CD14-positive monocyte (primary cell): ENCODE data around the gene HMCN2. TPM values are rescaled to one million over a fixed set of nuclear protein-coding genes. Genes with fewer than 3 reads are reported as not detected.

Experiments
- DNase-seq, 3 donors: peaks; one replicate each; pipeline ENCODE4 v3.0.0-alpha.2; 2011 to 2022
- H2AFZ ChIP-seq: 2 replicates; pipeline ENCODE4 v1.6.0; 2012; ENCODE audit warnings: mild to moderate bottlenecking, low read depth, low read length, inconsistent platforms; ENCODE audit not compliant: insufficient read depth, poor library complexity, severe bottlenecking
- H3K27ac ChIP-seq, 2 donors: 1 replicate in 1 of 2; 2 replicates in 1 of 2; pipeline ENCODE4 v1.5.1; 2012 to 2013; ENCODE audit warnings: low read length in 2 of 2, control low read depth in 1 of 2, inconsistent platforms in 1 of 2, low read depth in 1 of 2, mild to moderate bottlenecking in 1 of 2
- H3K27me3 ChIP-seq, 2 donors: one replicate each; pipeline versions ENCODE4 v1.6.0 to v1.6.1; 2011 to 2013; ENCODE audit warnings: low read length in 2 of 2; ENCODE audit not compliant: control insufficient read depth in 2 of 2, insufficient read depth in 2 of 2
- H3K36me3 ChIP-seq, 2 donors: replicated peaks in 1 of 2; 1 replicate in 1 of 2; 2 replicates in 1 of 2; pipeline versions ENCODE4 v1.5.1 to v1.6.1; 2012 to 2013; ENCODE audit warnings: low read length in 2 of 2, control low read depth in 1 of 2, inconsistent platforms in 1 of 2, mild to moderate bottlenecking in 1 of 2; ENCODE audit not compliant: insufficient read depth in 2 of 2, control insufficient read depth in 1 of 2
- H3K4me1 ChIP-seq, 2 donors: 1 replicate in 1 of 2; 2 replicates in 1 of 2; pipeline versions ENCODE4 v1.5.1 to v1.6.1; 2012 to 2013; ENCODE audit warnings: low read length in 2 of 2, control low read depth in 1 of 2, inconsistent platforms in 1 of 2, mild to moderate bottlenecking in 1 of 2, moderate library complexity in 1 of 2; ENCODE audit not compliant: insufficient read depth in 2 of 2, control insufficient read depth in 1 of 2
- H3K4me2 ChIP-seq: replicated peaks from 2 replicates; pipeline ENCODE3; 2012; ENCODE audit warnings: low read length, moderate library complexity, mild to moderate bottlenecking; ENCODE audit not compliant: poor library complexity, severe bottlenecking; ENCODE audit errors: extremely low read depth
- H3K4me3 ChIP-seq, 3 experiments: fragments of 200-600 bp in 1 of 3; sonication (generic) in 1 of 3; replicated peaks in 1 of 3; 1 replicate in 2 of 3; 2 replicates in 1 of 3; pipeline ENCODE4 v1.5.1; 2011 to 2013; ENCODE audit warnings: low read length in 3 of 3, mild to moderate bottlenecking in 3 of 3, control low read depth in 2 of 3, low read depth in 2 of 3, inconsistent platforms in 1 of 3, moderate library complexity in 1 of 3
- H3K79me2 ChIP-seq: 2 replicates; pipeline ENCODE4 v1.6.0; 2012; ENCODE audit warnings: mild to moderate bottlenecking, control low read depth, inconsistent platforms, low read length, moderate library complexity; ENCODE audit not compliant: insufficient read depth
- H3K9ac ChIP-seq: 2 replicates; pipeline ENCODE4 v1.6.0; 2017; ENCODE audit warnings: low read length, mild to moderate bottlenecking; ENCODE audit not compliant: insufficient read depth, poor library complexity, severe bottlenecking
- H3K9me3 ChIP-seq, 2 donors: replicated peaks in 1 of 2; 1 replicate in 1 of 2; 2 replicates in 1 of 2; pipeline versions ENCODE4 v1.5.1 to v1.6.1; 2012 to 2013; ENCODE audit warnings: low read length in 2 of 2, control low read depth in 1 of 2; ENCODE audit not compliant: control insufficient read depth in 1 of 2, insufficient read depth in 1 of 2
- H4K20me1 ChIP-seq: 2 replicates; pipeline ENCODE4 v1.6.0; 2012; ENCODE audit warnings: mild to moderate bottlenecking, low read length, control low read depth, moderate library complexity; ENCODE audit not compliant: insufficient read depth
- H3K27ac Mint-ChIP-seq, 7 donors: one replicate each; pipeline ENCODE4 v1.8.0; 2020; ENCODE audit warnings: mild to moderate bottlenecking in 7 of 7, mixed read lengths in 7 of 7, moderate library complexity in 6 of 7, inconsistent platforms in 2 of 7
- H3K27me3 Mint-ChIP-seq, 3 donors: one replicate each; pipeline ENCODE4 v1.8.0; 2021 to 2022; ENCODE audit warnings: low read depth in 3 of 3, mild to moderate bottlenecking in 3 of 3, mixed read lengths in 3 of 3, moderate library complexity in 3 of 3, inconsistent platforms in 1 of 3
- H3K36me3 Mint-ChIP-seq, 2 donors: one replicate each; pipeline ENCODE4 v1.8.0; 2020; ENCODE audit warnings: mixed read lengths in 2 of 2, inconsistent platforms in 1 of 2, mild to moderate bottlenecking in 1 of 2
- H3K4me1 Mint-ChIP-seq: one replicate; pipeline ENCODE4 v1.8.0; 2020; ENCODE audit warnings: mild to moderate bottlenecking, mixed read lengths
- H3K4me3 Mint-ChIP-seq, 2 donors: one replicate each; pipeline ENCODE4 v1.8.0; 2020; ENCODE audit warnings: mild to moderate bottlenecking in 2 of 2, mixed read lengths in 2 of 2, moderate library complexity in 1 of 2
- H3K9me3 Mint-ChIP-seq, 7 donors: one replicate each; pipeline ENCODE4 v1.8.0; 2020 to 2022; ENCODE audit warnings: mixed read lengths in 7 of 7, mild to moderate bottlenecking in 6 of 7, moderate library complexity in 6 of 7, inconsistent platforms in 2 of 7
- CTCF ChIP-seq: fragments of 200-600 bp; IDR thresholded peaks from one replicate; pipeline ENCODE4 v1.8.0; 2022; ENCODE audit warnings: antibody characterized with exemption, mild to moderate bottlenecking
- WGBS: methylation state at CpG from one replicate; pipeline ENCODE4 v1.1.5; 2013; ENCODE audit warnings: missing lambda C conversion rate; ENCODE audit not compliant: insufficient coverage; 5-methylcytosine and 5-hydroxymethylcytosine counted together
- intact Hi-C, 2 donors: fragments of 100-400 bp; cut with micrococcal nuclease; formaldehyde crosslinking; loops; one replicate each; pipeline versions ENCODE4 v1.15.0 to v1.15.1; 2023
- polyA plus RNA-seq, 3 donors: library from polyadenylated mRNA; depleted of rRNA in 1 of 3; unstranded in 2 of 3; stranded (reverse) in 1 of 3; fragments of 300-500 nt in 2 of 3; fragments of >200 nt in 1 of 3; fragmentation: Illumina TruSeq in 2 of 3; gene quantifications; 1 replicate in 2 of 3; 2 replicates in 1 of 3; pipeline ENCODE4 v1.2.3, GENCODE V29; 2012 to 2021

HMCN2 gene
- polyA plus RNA-seq, 3 donors: not detected

GRCh38 chr9:130402243-130402642 lies 136.7 kb downstream of the HMCN2 start:
- DNase-seq: no peak
- Mint-ChIP-seq H3K36me3 (no peaks in the 10 kb centered on the region), H3K4me3 (no peak overlapping the region), H3K27ac (peak overlapping the region in 1 of 7 donors; percentile 5), H3K4me1 (no peaks in the 10 kb centered on the region), H3K27me3 (peaks cover 5 to 6% (median 5%) of the 10 kb centered on the region in 3 donors), H3K9me3 (no peaks in the 10 kb centered on the region)
- Histone ChIP-seq H3K9me3 (no peaks in the 10 kb centered on the region), H2AFZ (no peak overlapping the region), H3K36me3 (no peaks in the 10 kb centered on the region), H3K27me3 (no peaks in the 10 kb centered on the region), H3K4me2 (no peak overlapping the region), H3K4me3 (no peak overlapping the region), H3K79me2 (no peaks in the 10 kb centered on the region), H3K27ac (no peak overlapping the region), H3K4me1 (no peaks in the 10 kb centered on the region), H3K9ac (no peak overlapping the region), H4K20me1 (no peaks in the 10 kb centered on the region)
- 71% methylated on average over 1 of the region's 3 CpGs for WGBS
- no peak for TF ChIP-seq CTCF
- intact Hi-C loops: no loop called here

GRCh38 chr9:130402645-130403440 lies 137.3 kb downstream of the HMCN2 start:
- Histone ChIP-seq H3K36me3 (no peaks in the 10 kb centered on the region), H3K27me3 (no peaks in the 10 kb centered on the region), H3K79me2 (no peaks in the 10 kb centered on the region), H3K4me3 (no peak overlapping the region), H3K9ac (no peak overlapping the region), H2AFZ (no peak overlapping the region), H3K4me1 (no peaks in the 10 kb centered on the region), H3K27ac (no peak overlapping the region), H3K9me3 (no peaks in the 10 kb centered on the region), H3K4me2 (no peak overlapping the region), H4K20me1 (no peaks in the 10 kb centered on the region)
- 91% methylated on average over 25 of the region's 28 CpGs for WGBS
- no peaks in the 10 kb centered on the region for H3K9me3 Mint-ChIP-seq
- DNase-seq: no peak
- intact Hi-C loops: no loop called here
- peaks cover 5 to 6% (median 5%) of the 10 kb centered on the region in 3 donors for H3K27me3 Mint-ChIP-seq
- no peaks in the 10 kb centered on the region for H3K36me3 Mint-ChIP-seq
- no peak for TF ChIP-seq CTCF
- no peaks in the 10 kb centered on the region for H3K4me1 Mint-ChIP-seq
- H3K27ac Mint-ChIP-seq: no peak overlapping the region
- no peak overlapping the region for H3K4me3 Mint-ChIP-seq
